Measurements from ENCODE around the gene PID1.

GRCh38 chr2:229178117-229178516 is 93.0 kb downstream of the PID1 start:
- TF ChIP-seq, protein P1, sequence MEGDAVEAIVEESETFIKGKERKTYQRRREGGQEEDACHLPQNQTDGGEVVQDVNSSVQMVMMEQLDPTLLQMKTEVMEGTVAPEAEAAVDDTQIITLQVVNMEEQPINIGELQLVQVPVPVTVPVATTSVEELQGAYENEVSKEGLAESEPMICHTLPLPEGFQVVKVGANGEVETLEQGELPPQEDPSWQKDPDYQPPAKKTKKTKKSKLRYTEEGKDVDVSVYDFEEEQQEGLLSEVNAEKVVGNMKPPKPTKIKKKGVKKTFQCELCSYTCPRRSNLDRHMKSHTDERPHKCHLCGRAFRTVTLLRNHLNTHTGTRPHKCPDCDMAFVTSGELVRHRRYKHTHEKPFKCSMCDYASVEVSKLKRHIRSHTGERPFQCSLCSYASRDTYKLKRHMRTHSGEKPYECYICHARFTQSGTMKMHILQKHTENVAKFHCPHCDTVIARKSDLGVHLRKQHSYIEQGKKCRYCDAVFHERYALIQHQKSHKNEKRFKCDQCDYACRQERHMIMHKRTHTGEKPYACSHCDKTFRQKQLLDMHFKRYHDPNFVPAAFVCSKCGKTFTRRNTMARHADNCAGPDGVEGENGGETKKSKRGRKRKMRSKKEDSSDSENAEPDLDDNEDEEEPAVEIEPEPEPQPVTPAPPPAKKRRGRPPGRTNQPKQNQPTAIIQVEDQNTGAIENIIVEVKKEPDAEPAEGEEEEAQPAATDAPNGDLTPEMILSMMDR (IDR thresholded peaks at IDR 0.05; ENCODE audit: low read depth, low read length): no peak
- TF ChIP-seq MYC (IDR thresholded peaks at IDR 0.05; ENCODE audit: low read depth, low read length) (no peak), POLR2A (IDR thresholded peaks at IDR 0.05; ENCODE audit: extremely low read depth, insufficient read length) (no peak)
- TF ChIP-seq, protein P2, sequence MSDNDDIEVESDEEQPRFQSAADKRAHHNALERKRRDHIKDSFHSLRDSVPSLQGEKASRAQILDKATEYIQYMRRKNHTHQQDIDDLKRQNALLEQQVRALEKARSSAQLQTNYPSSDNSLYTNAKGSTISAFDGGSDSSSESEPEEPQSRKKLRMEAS (IDR thresholded peaks at IDR 0.05; ENCODE audit: low read depth, low read length): no peak

Measured in NB4 (cell line).